Endodermal cell (in vitro differentiated cells): ENCODE results near the gene RELL1. TPM values are rescaled to one million over a fixed set of nuclear protein-coding genes. Genes with fewer than 3 reads are reported as not detected.

Source experiments
- DNase-seq: peaks from one replicate; pipeline ENCODE4 v3.0.0-alpha.2; 2017
- H3K27ac ChIP-seq: 2 replicates; pipeline ENCODE4 v1.5.1; 2013; ENCODE audit warnings: mild to moderate bottlenecking, low read depth, low read length, moderate library complexity
- H3K27me3 ChIP-seq: 2 replicates; pipeline ENCODE4 v1.6.1; 2013; ENCODE audit warnings: mild to moderate bottlenecking, low read length, moderate library complexity; ENCODE audit not compliant: insufficient read depth, control insufficient read depth, poor library complexity, severe bottlenecking
- H3K36me3 ChIP-seq: 2 replicates; pipeline ENCODE4 v1.7.0; 2013; ENCODE audit warnings: mild to moderate bottlenecking, low read length, moderate library complexity; ENCODE audit not compliant: control insufficient read depth, insufficient read depth
- H3K4me1 ChIP-seq: one replicate; pipeline ENCODE4 v1.7.0; 2013; ENCODE audit warnings: low read length; ENCODE audit not compliant: control insufficient read depth, insufficient read depth
- H3K4me3 ChIP-seq: 2 replicates; pipeline ENCODE4 v1.5.1; 2013; ENCODE audit warnings: mild to moderate bottlenecking, low read length, moderate library complexity
- H3K9ac ChIP-seq: 2 replicates; pipeline ENCODE4 v1.6.1; 2013; ENCODE audit warnings: mild to moderate bottlenecking, low read length, moderate library complexity; ENCODE audit not compliant: poor library complexity, severe bottlenecking; ENCODE audit errors: extremely low read depth
- H3K9me3 ChIP-seq: 2 replicates; pipeline ENCODE4 v1.6.1; 2013; ENCODE audit warnings: mild to moderate bottlenecking, low read length, moderate library complexity; ENCODE audit not compliant: control insufficient read depth
- H3K27ac Mint-ChIP-seq: 2 replicates; pipeline ENCODE4 v1.8.0; 2020; ENCODE audit warnings: mixed read lengths
- H3K27me3 Mint-ChIP-seq: 2 replicates; pipeline ENCODE4 v1.8.0; 2021; ENCODE audit warnings: mild to moderate bottlenecking, mixed read lengths; ENCODE audit not compliant: insufficient read depth
- H3K36me3 Mint-ChIP-seq: 2 replicates; pipeline ENCODE4 v1.8.0; 2020; ENCODE audit warnings: low read depth, mixed read lengths
- H3K4me1 Mint-ChIP-seq: 2 replicates; pipeline ENCODE4 v1.8.0; 2020; ENCODE audit warnings: mixed read lengths
- H3K4me3 Mint-ChIP-seq: 2 replicates; pipeline ENCODE4 v1.8.0; 2020; ENCODE audit warnings: mild to moderate bottlenecking, moderate library complexity, mixed read lengths
- H3K9me3 Mint-ChIP-seq: 2 replicates; pipeline ENCODE4 v1.8.0; 2020; ENCODE audit warnings: mild to moderate bottlenecking, mixed read lengths
- CTCF ChIP-seq: fragments of 200-600 bp; sonication (generic); conservative IDR thresholded peaks from 2 replicates; pipeline ENCODE4 v1.5.0; 2021; ENCODE audit warnings: antibody characterized with exemption, mild to moderate bottlenecking
- WGBS, 2 experiments: methylation state at CpG; one replicate each; pipeline versions ENCODE4 v1.1.5 to v1.1.7; 2013; ENCODE audit warnings: missing lambda C conversion rate in 2 of 2, mixed read lengths in 1 of 2; ENCODE audit not compliant: insufficient coverage in 1 of 2, insufficient read length in 1 of 2; 5-methylcytosine and 5-hydroxymethylcytosine counted together
- total RNA-seq, 2 donors: library from RNA; stranded (reverse); fragmentation: NEBNext Ultra II Directional in 1 of 2; extraction: Animal tissue kit (Norgen Biotek cat#: 25700) in 1 of 2; gene quantifications; 2 replicates in 1 of 2; 3 replicates in 1 of 2; pipeline ENCODE4 v1.2.1, GENCODE V29; 2021

The RELL1 gene
- total RNA-seq, 2 donors from 2014 or later = 12.1 to 12.3 TPM

- H3K36me3 ChIP-seq = peaks cover 6% of the 10 kb centered on the region
- Mint-ChIP-seq H3K27ac (no peak overlapping the region), H3K9me3 (no peaks in the 10 kb centered on the region), H3K36me3 (peaks cover 15% of the 10 kb centered on the region), H3K27me3 (no peaks in the 10 kb centered on the region), H3K4me1 (no peaks in the 10 kb centered on the region), H3K4me3 (no peak overlapping the region)
- no peaks in the 10 kb centered on the region for H3K4me1 ChIP-seq
- no peak overlapping the region for H3K4me3 ChIP-seq
- 93 to 100% methylated on average over 2 of the region's 3 CpGs for WGBS, 2 experiments
- H3K27ac ChIP-seq = no peak overlapping the region
- H3K9ac ChIP-seq = no peak overlapping the region
- no peak for TF ChIP-seq CTCF
- H3K9me3 ChIP-seq = no peaks in the 10 kb centered on the region
- H3K27me3 ChIP-seq = no peaks in the 10 kb centered on the region
- no peak for DNase-seq
Measured at GRCh38 chr4:37615720-37616063, 70.5 kb downstream of the RELL1 start.

DNA sequence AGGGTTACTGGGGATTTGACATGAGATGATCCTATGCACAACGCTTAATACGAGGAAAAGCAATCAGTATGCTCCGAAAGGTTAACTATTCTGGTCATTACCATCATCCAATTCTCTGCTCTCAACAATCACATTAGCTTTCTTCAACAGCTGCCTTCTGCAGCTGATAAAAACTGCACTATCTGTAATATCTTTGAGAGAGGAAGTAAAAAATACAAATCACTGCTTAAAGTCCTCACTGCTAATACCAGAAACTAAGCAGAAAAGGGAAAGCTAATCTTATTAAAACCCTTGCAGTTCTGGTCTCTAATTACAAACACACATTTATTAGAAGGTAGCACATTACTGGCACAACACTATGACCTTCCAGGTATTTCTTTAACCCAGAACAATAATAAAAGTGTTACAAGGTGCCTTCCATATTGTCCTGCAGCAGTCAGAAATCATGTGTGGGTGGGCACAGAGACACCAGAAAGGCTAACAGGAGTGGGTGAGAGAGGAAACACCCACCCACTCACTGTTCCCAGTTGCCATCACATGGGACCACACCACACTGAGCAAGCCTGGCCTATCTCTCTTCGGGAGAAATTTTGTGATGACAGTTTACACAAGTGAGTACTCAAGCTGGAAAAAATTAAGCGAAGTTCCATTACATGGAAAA lies 71.0 kb downstream of the RELL1 start:
- TF ChIP-seq CTCF = no peak
- H3K4me1 ChIP-seq = no peaks in the 10 kb centered on the region
- H3K36me3 Mint-ChIP-seq = peaks cover 19% of the 10 kb centered on the region
- no peaks in the 10 kb centered on the region for H3K4me1 Mint-ChIP-seq
- H3K36me3 ChIP-seq = peaks cover 6% of the 10 kb centered on the region
- H3K27me3 ChIP-seq = no peaks in the 10 kb centered on the region
- 88 to 96% methylated on average over 5 of the region's 5 CpGs for WGBS, 2 experiments
- H3K9me3 ChIP-seq = no peaks in the 10 kb centered on the region
- no peak overlapping the region for H3K27ac Mint-ChIP-seq
- no peak overlapping the region for H3K4me3 ChIP-seq
- H3K4me3 Mint-ChIP-seq = no peak overlapping the region
- H3K27ac ChIP-seq = no peak overlapping the region
- DNase-seq = no peak
- no peaks in the 10 kb centered on the region for H3K9me3 Mint-ChIP-seq
- H3K27me3 Mint-ChIP-seq = no peaks in the 10 kb centered on the region
- H3K9ac ChIP-seq = no peak overlapping the region

- Histone ChIP-seq H3K27ac (no peak overlapping the region), H3K9ac (no peak overlapping the region), H3K36me3 (peaks cover 12% of the 10 kb centered on the region), H3K27me3 (no peaks in the 10 kb centered on the region), H3K9me3 (peaks cover 9% of the 10 kb centered on the region), H3K4me3 (no peak overlapping the region), H3K4me1 (no peaks in the 10 kb centered on the region)
- H3K27ac Mint-ChIP-seq = no peak overlapping the region
- H3K9me3 Mint-ChIP-seq = peaks cover 6% of the 10 kb centered on the region
- no peak for TF ChIP-seq CTCF
- DNase-seq = no peak
- H3K36me3 Mint-ChIP-seq = peaks cover 27% of the 10 kb centered on the region
- no peaks in the 10 kb centered on the region for H3K4me1 Mint-ChIP-seq
- H3K27me3 Mint-ChIP-seq = no peaks in the 10 kb centered on the region
- H3K4me3 Mint-ChIP-seq = no peak overlapping the region
- 100% methylated on average over 1 of the region's 1 CpG; no CpG with 5 or more reads in 1 of the 2 experiments for WGBS, 2 experiments
Measured at GRCh38 chr4:37612811-37613210, 73.4 kb downstream of the RELL1 start.
